CD4-positive, alpha-beta T cell treated with Interleukin-10 for 1 hour (primary cell): ENCODE measurements around the gene ZNF521.

ENCODE experiments used
- DNase-seq: peaks from one replicate; pipeline ENCODE4 v3.0.0-alpha.2; 2020

The ZNF521 gene

GRCh38 chr18:25223899-25224886 is 127.8 kb downstream of the ZNF521 start:
- DNase-seq: no peak

- DNase-seq: no peak
Measured at GRCh38 chr18:25223211-25223610, 128.8 kb downstream of the ZNF521 start.

GRCh38 chr18:25222648-25223047 is 129.3 kb downstream of the ZNF521 start:
- no peak for DNase-seq

- no peak for DNase-seq
Measured at GRCh38 chr18:25210622-25211021, 141.3 kb downstream of the ZNF521 start.

- DNase-seq: no peak
Measured at GRCh38 chr18:25192065-25192464, 159.9 kb downstream of the ZNF521 start.

DNA sequence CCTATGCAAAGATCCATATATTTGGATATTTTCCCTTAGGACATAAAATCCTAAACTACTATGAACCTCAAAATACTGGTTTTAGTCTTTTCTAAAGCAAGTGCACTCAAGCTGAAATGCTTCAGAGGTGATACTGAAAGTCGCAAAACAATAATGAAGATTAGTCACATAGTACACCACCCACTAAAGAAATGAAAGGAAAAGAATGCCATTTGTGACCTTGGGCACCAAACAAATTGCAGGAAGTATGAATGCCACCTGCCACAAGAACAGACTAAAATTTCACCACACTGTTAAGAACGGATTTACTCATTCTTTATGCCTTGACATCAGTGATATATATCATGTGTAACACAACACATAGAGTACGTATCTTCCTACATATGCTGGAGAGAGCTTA is 161.5 kb downstream of the ZNF521 start:
- no peak for DNase-seq

GRCh38 chr18:25189391-25190185 is 162.4 kb downstream of the ZNF521 start:
- no peak for DNase-seq

DNA sequence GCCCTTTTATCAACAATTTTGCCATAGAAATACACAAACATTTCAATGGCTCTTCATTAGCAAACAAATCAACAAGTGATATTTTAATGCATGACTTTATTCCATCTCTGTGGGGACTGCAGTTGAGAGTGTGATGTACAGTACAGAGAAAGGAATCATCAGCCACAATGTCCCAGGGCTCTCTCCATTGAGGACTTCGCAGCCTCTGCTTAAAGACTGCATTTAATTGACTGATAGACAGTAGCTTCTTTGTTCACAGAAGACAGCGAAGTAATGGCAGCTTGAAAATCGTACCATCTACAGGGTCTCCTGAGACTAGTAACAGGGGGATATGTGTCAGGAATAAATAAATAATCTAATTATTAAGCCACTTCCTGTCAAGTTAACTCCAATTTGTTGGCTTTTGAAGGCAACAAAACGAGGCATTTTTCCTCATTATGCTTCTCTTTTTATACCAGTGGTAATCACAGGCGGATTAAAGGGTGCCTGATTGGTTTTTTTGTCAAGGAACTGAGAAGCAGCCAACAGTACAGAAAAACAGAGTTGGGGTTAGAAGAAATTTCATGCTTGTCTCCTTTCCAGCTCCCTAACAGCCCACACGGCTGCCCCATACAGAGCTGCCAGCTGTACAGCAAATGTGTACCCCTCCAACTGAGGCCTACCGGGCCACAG is 164.3 kb downstream of the ZNF521 start:
- no peak for DNase-seq

DNA sequence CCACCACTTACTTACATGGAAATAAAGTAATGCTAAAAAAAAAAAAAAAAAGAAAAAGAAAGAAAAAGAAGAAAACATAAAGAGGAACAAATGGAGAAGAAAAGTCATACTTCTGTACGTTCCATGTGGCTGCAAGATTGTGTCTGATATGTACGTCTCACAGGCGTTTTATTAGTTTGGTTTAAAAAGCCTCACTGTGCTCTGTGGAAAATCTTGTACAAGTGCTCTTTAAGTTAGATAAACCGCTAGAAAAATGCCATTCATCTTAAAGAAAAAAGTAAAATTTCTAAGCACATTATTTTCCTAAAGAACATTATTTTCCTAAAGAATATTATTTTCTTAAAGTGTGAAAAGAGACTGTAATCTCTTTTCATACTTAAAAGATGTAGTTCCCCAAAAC is 165.1 kb downstream of the ZNF521 start:
- DNase-seq: no peak

DNA sequence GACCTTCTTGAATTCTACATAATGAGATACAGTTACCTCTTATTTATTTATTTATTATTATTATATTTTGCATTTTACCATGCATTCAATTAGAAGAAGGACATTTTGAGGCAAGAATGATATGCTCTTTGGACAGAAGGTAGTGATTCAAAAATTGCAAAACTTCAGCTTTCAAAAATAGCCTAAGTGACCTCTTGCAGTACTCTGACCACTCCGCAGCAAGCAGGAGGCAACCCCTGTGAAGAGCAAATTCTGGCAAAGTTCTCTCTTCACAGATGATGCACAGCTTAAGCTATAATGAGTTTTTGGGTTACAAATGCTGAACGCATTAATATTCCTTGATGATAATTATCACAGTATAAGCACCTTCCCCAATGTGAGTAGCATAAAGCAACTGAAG is 170.0 kb downstream of the ZNF521 start:
- no peak for DNase-seq

DNA sequence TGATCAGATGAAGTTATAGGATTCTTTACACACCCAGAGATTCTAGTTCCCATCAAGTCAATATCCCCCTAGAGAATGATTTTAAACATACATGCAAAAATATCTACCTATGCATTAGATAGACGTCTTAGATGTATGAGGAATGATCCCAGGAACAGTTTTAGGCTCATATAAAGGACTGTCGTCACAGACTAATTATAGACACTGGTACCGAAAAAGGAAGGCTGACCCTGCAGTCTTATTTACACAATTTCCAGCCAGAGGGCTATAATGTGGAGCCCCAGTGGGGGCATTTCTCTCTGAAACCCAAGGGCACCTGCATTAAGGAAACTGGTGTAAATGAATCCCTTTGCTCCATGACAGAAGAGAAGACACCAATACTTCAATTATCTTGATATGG is 170.4 kb downstream of the ZNF521 start:
- no peak for DNase-seq

- no peak for DNase-seq
Measured at GRCh38 chr18:25180973-25181548, 170.9 kb downstream of the ZNF521 start.

DNA sequence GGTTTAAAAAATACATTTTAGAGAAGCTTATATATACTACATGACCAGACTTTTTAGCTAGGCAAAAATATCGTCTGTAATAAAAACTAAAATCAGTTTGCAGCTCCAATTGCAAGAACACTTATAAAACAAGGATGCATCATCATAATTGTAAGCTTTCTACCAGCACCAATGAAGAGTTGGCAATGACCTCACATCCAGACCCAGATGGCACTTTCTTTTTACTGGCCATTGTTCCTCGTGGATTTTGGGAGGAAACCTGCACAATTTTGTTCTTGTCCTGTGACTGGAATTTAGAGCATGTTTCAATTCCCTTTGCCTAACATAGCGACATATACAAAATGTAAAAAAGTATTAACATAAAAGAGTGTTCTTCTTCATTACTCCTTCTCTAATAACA is 174.3 kb downstream of the ZNF521 start:
- DNase-seq: no peak

DNA sequence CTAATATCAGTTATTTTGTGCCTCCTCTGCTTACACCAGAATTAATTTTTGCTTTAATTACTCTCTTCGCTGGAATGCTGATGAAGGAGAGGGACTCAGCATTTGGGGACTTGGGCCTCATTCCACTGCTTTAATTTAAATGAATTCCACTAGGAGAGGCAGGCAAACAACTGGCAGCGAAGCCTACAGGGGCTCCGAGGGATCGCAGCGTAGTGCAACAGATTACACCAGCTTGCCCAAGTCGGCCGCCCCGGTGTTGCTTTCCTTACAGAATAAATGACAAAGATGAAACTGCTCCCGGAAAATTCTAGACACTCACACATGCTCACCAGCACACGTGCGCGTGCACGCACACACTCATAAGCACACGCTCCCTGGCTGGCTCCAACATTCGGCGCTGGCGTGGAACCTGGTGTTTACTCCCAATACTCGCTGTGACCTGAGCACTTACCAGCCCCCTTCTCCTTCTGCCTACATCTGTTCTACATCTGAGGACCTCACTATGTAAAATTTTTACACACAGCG is 175.4 kb downstream of the ZNF521 start:
- DNase-seq: no peak

DNA sequence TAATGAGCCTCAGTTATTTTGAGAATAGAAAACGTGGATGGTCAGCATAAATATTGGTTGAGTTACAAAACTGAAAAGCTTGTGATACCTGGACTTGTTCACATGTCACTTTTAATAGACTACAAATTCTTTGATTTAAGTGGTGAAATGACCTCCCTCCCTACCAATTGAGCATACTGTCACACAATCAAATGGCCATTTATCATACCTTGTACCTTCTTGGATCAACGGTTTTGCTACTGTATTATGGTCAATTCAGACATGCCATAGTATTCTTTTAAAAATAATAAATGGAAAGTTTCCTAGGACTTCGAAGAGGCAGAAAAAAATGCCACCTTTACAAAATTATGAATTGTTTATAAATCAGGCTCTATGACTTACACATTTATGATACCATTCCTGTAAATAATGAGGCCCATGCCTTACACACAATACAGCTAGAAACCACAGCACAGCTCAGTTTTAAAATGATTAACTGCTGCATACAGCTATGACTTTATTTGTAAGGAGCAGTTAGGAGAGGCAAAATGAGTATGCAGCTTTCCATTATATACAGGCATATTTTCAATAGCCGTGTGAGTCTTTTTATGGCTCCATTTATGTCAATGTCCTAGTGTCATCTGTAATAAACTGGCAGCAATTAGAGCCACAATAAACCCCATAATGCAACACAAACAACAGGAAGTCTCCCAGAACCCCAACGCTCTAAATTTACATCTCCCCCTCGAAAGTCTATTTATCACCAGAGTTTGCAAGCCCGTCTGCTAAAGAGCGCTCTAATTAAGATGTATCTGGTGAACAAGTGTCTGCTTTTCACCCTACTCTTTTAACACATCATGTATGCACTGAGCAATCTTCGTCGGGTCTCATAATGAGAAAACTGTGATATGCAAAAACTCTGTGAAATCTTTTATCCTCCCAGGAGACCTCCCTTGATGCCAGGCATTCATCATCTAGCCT is 176.1 kb downstream of the ZNF521 start:
- DNase-seq: no peak

DNA sequence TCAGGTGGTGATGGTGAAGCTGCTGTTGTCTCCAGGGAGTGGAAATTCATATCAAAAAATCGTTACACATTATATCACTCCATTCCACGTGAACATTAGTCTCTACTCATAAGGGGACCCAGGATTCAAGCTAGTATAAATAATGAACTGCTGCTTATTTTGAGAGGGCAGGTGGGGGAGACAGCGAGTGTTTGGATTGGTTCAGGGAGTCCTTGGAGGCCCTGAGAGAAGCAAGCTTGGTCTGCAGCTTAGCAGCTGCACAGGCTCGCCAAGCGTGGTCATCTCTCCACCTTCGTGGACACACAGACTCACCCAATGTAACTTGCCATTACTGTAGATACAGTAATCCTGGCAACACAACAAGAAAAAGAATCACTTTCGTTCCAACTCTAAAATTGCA is 177.6 kb downstream of the ZNF521 start:
- no peak for DNase-seq

- DNase-seq: no peak
Measured at GRCh38 chr18:25171334-25171733, 180.6 kb downstream of the ZNF521 start.

GRCh38 chr18:25170402-25170801 is 181.6 kb downstream of the ZNF521 start:
- DNase-seq: no peak

GRCh38 chr18:25169701-25170100 is 182.3 kb downstream of the ZNF521 start:
- DNase-seq: no peak

DNA sequence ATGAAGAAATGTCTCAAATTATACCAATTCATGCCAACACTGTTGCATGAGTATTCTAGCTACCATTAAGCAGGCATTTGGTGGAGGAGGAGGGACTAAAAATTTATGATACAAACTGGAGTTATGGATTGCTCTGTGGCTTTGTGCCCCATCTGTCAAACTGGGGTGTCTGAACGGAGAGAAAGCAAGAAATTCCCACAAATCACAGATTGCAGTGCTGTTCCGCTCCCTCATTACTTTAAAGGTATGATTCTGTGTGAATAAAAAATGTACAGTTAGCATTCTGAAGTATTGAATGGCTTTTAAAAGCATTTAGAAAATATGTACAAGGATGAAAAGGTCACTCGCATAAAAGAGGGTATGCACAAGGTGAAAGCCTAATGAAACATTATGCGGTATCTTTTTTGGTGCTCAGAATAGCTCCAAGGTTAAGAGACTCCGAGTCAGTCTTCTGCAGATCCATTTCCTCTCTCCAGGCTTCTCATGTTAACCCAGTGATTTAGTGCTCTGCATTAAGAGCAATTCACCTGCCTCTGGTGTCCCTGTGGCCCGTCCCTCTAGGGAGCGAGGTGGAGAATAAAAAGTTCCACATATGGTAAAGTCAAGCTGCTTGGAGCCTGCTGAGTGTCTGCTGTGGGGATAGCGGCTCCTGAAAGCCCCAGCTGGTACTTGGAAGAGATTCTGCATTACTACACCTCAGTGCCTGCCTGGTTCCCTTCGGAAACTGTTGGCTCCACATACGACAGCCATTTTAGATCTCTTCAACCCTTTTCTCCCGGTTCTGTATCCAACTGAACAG is 184.2 kb downstream of the ZNF521 start:
- DNase-seq: no peak

DNA sequence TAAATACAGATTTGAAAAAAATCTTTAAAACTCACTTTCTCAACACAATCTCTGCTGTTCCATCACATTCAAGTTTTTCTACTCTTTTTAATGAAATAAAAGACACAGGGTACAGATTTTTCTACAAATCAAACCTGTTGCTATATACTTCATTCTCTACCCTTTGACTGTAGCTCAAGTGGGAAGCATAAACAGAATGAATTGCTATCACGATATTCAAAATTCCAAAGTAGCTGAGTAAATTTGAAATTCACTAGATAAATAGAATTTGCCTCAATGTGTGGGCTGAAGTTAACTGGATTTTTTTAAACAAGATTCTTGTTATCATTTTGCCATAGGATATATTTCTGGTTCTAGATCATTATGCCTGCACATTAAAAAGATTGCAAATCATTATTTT is 185.9 kb downstream of the ZNF521 start:
- DNase-seq: no peak
